H9 (cell line): ENCODE data around the gene EDNRA. TPM values are rescaled to one million over a fixed set of nuclear protein-coding genes. Genes with fewer than 3 reads are reported as not detected.
A peak's percentile ranks its signal among the peaks of the same experiment; 100 is the strongest.

Experiments
- DNase-seq: peaks from one replicate; pipeline ENCODE4 v3.0.0-alpha.2; 2017
- H2AFZ ChIP-seq: one replicate; pipeline ENCODE4 v1.6.1; 2013; ENCODE audit warnings: mild to moderate bottlenecking, low read length, control low read depth, moderate library complexity
- H2AK5ac ChIP-seq: 2 replicates; pipeline ENCODE4 v1.6.1; 2013; ENCODE audit warnings: low read length, control low read depth, mixed read lengths; ENCODE audit not compliant: insufficient read length
- H2BK120ac ChIP-seq: one replicate; pipeline ENCODE4 v1.6.1; 2013; ENCODE audit warnings: low read depth, mild to moderate bottlenecking, low read length, control low read depth, inconsistent platforms; ENCODE audit not compliant: poor library complexity, severe bottlenecking
- H2BK12ac ChIP-seq: 2 replicates; pipeline ENCODE4 v1.6.1; 2013; ENCODE audit warnings: low read length, control low read depth, mixed read lengths, low read depth; ENCODE audit not compliant: insufficient read length
- H2BK15ac ChIP-seq: 2 replicates; pipeline ENCODE4 v1.6.1; 2013; ENCODE audit warnings: low read depth, low read length, control low read depth
- H2BK20ac ChIP-seq: one replicate; pipeline ENCODE4 v1.6.1; 2013; ENCODE audit warnings: low read depth, mild to moderate bottlenecking, low read length, control low read depth, inconsistent platforms; ENCODE audit not compliant: poor library complexity, severe bottlenecking
- H2BK5ac ChIP-seq: 2 replicates; pipeline ENCODE4 v1.6.1; 2013; ENCODE audit warnings: low read length, control low read depth, mixed read lengths; ENCODE audit not compliant: insufficient read length
- H3K14ac ChIP-seq: 2 replicates; pipeline ENCODE4 v1.6.1; 2013; ENCODE audit warnings: low read length, control low read depth; ENCODE audit not compliant: insufficient read depth
- H3K18ac ChIP-seq: 2 replicates; pipeline ENCODE4 v1.6.1; 2013; ENCODE audit warnings: low read depth, mild to moderate bottlenecking, mixed read lengths, low read length, control low read depth; ENCODE audit not compliant: insufficient read length
- H3K23ac ChIP-seq: 2 replicates; pipeline ENCODE4 v1.6.1; 2013; ENCODE audit warnings: low read length, control low read depth, mixed read lengths, low read depth; ENCODE audit not compliant: insufficient read length
- H3K23me2 ChIP-seq: 2 replicates; pipeline ENCODE4 v1.6.1; 2013; ENCODE audit warnings: low read depth, mild to moderate bottlenecking, mixed read lengths, low read length, control low read depth; ENCODE audit not compliant: insufficient read length, poor library complexity, severe bottlenecking
- H3K27ac ChIP-seq: 2 replicates; pipeline ENCODE4 v1.5.1; 2013; ENCODE audit warnings: low read length, control low read depth, mixed read lengths, low read depth; ENCODE audit not compliant: insufficient read length
- H3K27me3 ChIP-seq: 2 replicates; pipeline ENCODE4 v1.6.1; 2013; ENCODE audit warnings: low read length, control low read depth, inconsistent platforms; ENCODE audit not compliant: insufficient read depth
- H3K4ac ChIP-seq: 2 replicates; pipeline ENCODE4 v1.6.1; 2013; ENCODE audit warnings: low read depth, mild to moderate bottlenecking, control low read depth, inconsistent platforms, low read length, moderate library complexity
- H3K4me1 ChIP-seq: 2 replicates; pipeline ENCODE4 v1.6.1; 2013; ENCODE audit warnings: low read length, control low read depth, inconsistent platforms; ENCODE audit not compliant: insufficient read depth
- H3K4me2 ChIP-seq: 2 replicates; pipeline ENCODE4 v1.6.1; 2013; ENCODE audit warnings: low read length, control low read depth, mixed read lengths; ENCODE audit not compliant: insufficient read length, insufficient read depth
- H3K56ac ChIP-seq: 2 replicates; pipeline ENCODE4 v1.6.1; 2013; ENCODE audit warnings: low read depth, mild to moderate bottlenecking, mixed read lengths, low read length, control low read depth; ENCODE audit not compliant: insufficient read length
- H3K79me1 ChIP-seq: 2 replicates; pipeline ENCODE4 v1.6.1; 2013; ENCODE audit warnings: low read depth, mild to moderate bottlenecking, moderate library complexity, low read length, control low read depth, inconsistent platforms; ENCODE audit not compliant: insufficient read depth, poor library complexity, severe bottlenecking
- H3K79me2 ChIP-seq: 2 replicates; pipeline ENCODE4 v1.6.1; 2013; ENCODE audit warnings: low read length, control low read depth, inconsistent platforms; ENCODE audit not compliant: insufficient read depth
- H3K9ac ChIP-seq: 2 replicates; pipeline ENCODE4 v1.6.1; 2013; ENCODE audit warnings: low read length, control low read depth, mixed read lengths; ENCODE audit not compliant: insufficient read length; ENCODE audit errors: extremely low read depth
- H3K9me3 ChIP-seq: one replicate; pipeline ENCODE4 v1.6.1; 2013; ENCODE audit warnings: low read depth, low read length, inconsistent platforms; ENCODE audit not compliant: control insufficient read depth
- H3T11ph ChIP-seq: one replicate; pipeline ENCODE4 v1.6.1; 2013; ENCODE audit warnings: mild to moderate bottlenecking, low read length, control low read depth, inconsistent platforms
- H4K20me1 ChIP-seq: one replicate; pipeline ENCODE4 v1.6.1; 2013; ENCODE audit not compliant: control insufficient read depth, insufficient read length, insufficient read depth
- H4K5ac ChIP-seq: 2 replicates; pipeline ENCODE4 v1.6.1; 2013; ENCODE audit warnings: low read depth, mild to moderate bottlenecking, mixed read lengths, low read length, control low read depth; ENCODE audit not compliant: insufficient read length
- H4K8ac ChIP-seq: replicated peaks from 2 replicates; pipeline ENCODE4 v1.6.1; 2013; ENCODE audit warnings: low read length, control low read depth, mixed read lengths, low read depth; ENCODE audit not compliant: insufficient read length
- H4K91ac ChIP-seq: 2 replicates; pipeline ENCODE4 v1.6.1; 2013; ENCODE audit warnings: low read depth, mild to moderate bottlenecking, moderate library complexity, mixed read lengths, low read length, control low read depth; ENCODE audit not compliant: insufficient read length
- H3K27ac Mint-ChIP-seq, 3 experiments: 2 replicates in 2 of 3; 3 replicates in 1 of 3; pipeline ENCODE4 v1.8.0; 2020 to 2021; ENCODE audit warnings: mixed read lengths in 3 of 3, mild to moderate bottlenecking in 1 of 3, moderate library complexity in 1 of 3
- H3K27me3 Mint-ChIP-seq: 2 replicates; pipeline ENCODE4 v1.8.0; 2021; ENCODE audit warnings: low read depth, mild to moderate bottlenecking, moderate library complexity, mixed read lengths
- H3K36me3 Mint-ChIP-seq, 3 experiments: 2 replicates in 2 of 3; 3 replicates in 1 of 3; pipeline ENCODE4 v1.8.0; 2020 to 2021; ENCODE audit warnings: low read depth in 3 of 3, mixed read lengths in 3 of 3; ENCODE audit not compliant: insufficient read depth in 1 of 3
- H3K4me1 Mint-ChIP-seq, 2 experiments: 2 replicates each; pipeline ENCODE4 v1.8.0; 2020; ENCODE audit warnings: mixed read lengths in 2 of 2
- H3K4me3 Mint-ChIP-seq, 2 experiments: 2 replicates in 1 of 2; 3 replicates in 1 of 2; pipeline ENCODE4 v1.8.0; 2020 to 2021; ENCODE audit warnings: mild to moderate bottlenecking in 2 of 2, mixed read lengths in 2 of 2, moderate library complexity in 1 of 2
- H3K9me3 Mint-ChIP-seq, 2 experiments: 2 replicates in 1 of 2; 3 replicates in 1 of 2; pipeline ENCODE4 v1.8.0; 2020; ENCODE audit warnings: mild to moderate bottlenecking in 2 of 2, mixed read lengths in 2 of 2, moderate library complexity in 1 of 2
- WGBS: extraction: QIAGEN DNeasy Blood & Tissue Kit; methylation state at CpG from one replicate; pipeline ENCODE4 v1.1.7; 2013; ENCODE audit warnings: missing lambda C conversion rate, low lambda C conversion rate, mixed read lengths; ENCODE audit not compliant: insufficient read length; ENCODE audit errors: extremely low coverage; 5-methylcytosine and 5-hydroxymethylcytosine counted together
- total RNA-seq: library from RNA; stranded (reverse); gene quantifications from 2 replicates; pipeline ENCODE4 v1.2.1, GENCODE V29; 2021
- TF ChIP-seq, protein P1 (sequence below): fragments of 200-600 bp; sonication (generic); conservative IDR thresholded peaks from 3 replicates; pipeline ENCODE4 v1.8.0; 2021; ENCODE audit warnings: antibody characterized with exemption, mild to moderate bottlenecking

The EDNRA gene
- total RNA-seq, 1 experiment from 2014 or later, result 1.6 TPM

DNA sequence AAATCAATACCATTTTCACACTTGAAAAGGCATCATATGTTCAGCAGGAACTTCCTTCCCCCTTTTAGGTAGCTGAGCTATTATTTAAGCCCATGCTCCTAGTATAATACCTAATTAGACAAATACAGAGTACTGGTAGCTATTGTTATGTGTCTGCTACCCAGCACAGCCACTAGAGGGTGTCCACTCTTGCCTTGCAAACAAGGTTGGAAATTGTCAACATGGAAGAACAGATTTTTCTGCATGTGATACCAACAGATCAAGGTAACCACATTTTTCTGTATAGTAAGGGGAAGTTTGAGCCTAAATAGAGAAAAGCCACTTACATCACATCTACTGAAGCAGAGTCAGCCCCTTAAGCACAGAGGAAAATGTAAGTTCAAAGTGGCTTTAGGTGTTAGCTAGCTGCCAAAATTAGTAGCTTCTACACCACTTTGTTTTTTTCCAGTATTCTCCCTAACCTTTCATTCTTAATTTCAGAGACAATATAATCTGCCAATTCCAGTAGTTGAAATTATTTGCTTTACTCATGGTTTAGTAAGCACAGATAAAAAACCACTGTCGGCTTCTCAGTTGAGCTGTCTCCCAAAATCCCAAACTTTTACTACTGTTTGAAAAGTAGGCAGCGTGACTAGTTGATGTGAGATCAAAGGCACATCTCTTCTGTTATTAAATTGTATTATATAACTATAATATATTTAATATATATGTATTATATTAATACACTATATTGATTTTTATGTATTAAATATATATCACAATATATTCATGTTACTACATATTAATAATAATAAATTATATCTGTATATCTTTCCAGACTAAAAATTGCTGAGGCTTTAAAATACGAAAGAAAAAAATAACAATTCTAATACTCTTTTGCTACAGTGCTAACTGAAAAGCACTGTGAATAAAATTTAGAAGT lies 38.2 kb downstream of the EDNRA start:
- Histone ChIP-seq H2AFZ (no peak overlapping the region), H3K23me2 (no peaks in the 10 kb centered on the region), H2BK20ac (no peak overlapping the region), H3K9ac (no peak overlapping the region), H3K27ac (no peak overlapping the region), H3K56ac (no peak overlapping the region), H3T11ph (no peak overlapping the region), H4K5ac (no peak overlapping the region), H2BK12ac (no peak overlapping the region), H3K79me2 (no peaks in the 10 kb centered on the region), H4K91ac (no peak overlapping the region), H3K4me2 (no peak overlapping the region), H3K23ac (no peak overlapping the region), H2BK15ac (no peak overlapping the region), H3K9me3 (no peaks in the 10 kb centered on the region), H3K4ac (no peak overlapping the region), H3K14ac (no peak overlapping the region), H4K20me1 (no peaks in the 10 kb centered on the region), H2BK5ac (no peak overlapping the region), H4K8ac (no peak overlapping the region), H3K4me1 (no peaks in the 10 kb centered on the region), H3K79me1 (no peaks in the 10 kb centered on the region), H2BK120ac (no peak overlapping the region), H2AK5ac (no peak overlapping the region), H3K27me3 (no peaks in the 10 kb centered on the region), H3K18ac (no peak overlapping the region)
- TF ChIP-seq, protein P1, sequence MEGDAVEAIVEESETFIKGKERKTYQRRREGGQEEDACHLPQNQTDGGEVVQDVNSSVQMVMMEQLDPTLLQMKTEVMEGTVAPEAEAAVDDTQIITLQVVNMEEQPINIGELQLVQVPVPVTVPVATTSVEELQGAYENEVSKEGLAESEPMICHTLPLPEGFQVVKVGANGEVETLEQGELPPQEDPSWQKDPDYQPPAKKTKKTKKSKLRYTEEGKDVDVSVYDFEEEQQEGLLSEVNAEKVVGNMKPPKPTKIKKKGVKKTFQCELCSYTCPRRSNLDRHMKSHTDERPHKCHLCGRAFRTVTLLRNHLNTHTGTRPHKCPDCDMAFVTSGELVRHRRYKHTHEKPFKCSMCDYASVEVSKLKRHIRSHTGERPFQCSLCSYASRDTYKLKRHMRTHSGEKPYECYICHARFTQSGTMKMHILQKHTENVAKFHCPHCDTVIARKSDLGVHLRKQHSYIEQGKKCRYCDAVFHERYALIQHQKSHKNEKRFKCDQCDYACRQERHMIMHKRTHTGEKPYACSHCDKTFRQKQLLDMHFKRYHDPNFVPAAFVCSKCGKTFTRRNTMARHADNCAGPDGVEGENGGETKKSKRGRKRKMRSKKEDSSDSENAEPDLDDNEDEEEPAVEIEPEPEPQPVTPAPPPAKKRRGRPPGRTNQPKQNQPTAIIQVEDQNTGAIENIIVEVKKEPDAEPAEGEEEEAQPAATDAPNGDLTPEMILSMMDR, result peak; percentile 88
- H3K4me1 Mint-ChIP-seq, result peaks cover 0 to 2% of the 10 kb centered on the region in 2 experiments; a peak in 1 of 4 replicates
- H3K27me3 Mint-ChIP-seq, result no peaks in the 10 kb centered on the region
- no peaks in the 10 kb centered on the region for H3K36me3 Mint-ChIP-seq
- no peak overlapping the region for H3K4me3 Mint-ChIP-seq
- H3K9me3 Mint-ChIP-seq, result no peaks in the 10 kb centered on the region
- H3K27ac Mint-ChIP-seq, result no peak overlapping the region
- no CpG with 5 or more reads among the region's 3 CpGs for WGBS
- peak; percentile 62 for DNase-seq
